Omental fat pad (tissue), 4 donors: ENCODE measurements around the gene HTT-AS. TPM values are rescaled to one million over a fixed set of nuclear protein-coding genes. Genes with fewer than 3 reads are reported as not detected.

Source experiments
- ATAC-seq: fragments of 150-250 bp; one replicate; pipeline ENCODE4 v1.9.1; 2016; ENCODE audit warnings: mild to moderate bottlenecking, moderate library complexity; ENCODE audit not compliant: low FRiP score
- DNase-seq: peaks from one replicate; pipeline ENCODE4 v3.0.0-alpha.2; 2019; ENCODE audit warnings: low spot score
- total RNA-seq, 4 donors: library from RNA; depleted of rRNA; stranded (reverse); fragments of >200 nt; gene quantifications; one replicate each; pipeline ENCODE4 v1.1.0, GENCODE V29; 2016
- TF ChIP-seq, protein P1 (sequence below), 3 donors: fragments of 450-650 bp; IDR thresholded peaks; one replicate each; pipeline ENCODE4 v1.5.1; 2016 to 2017; ENCODE audit warnings: antibody characterized with exemption in 3 of 3, mild to moderate bottlenecking in 3 of 3, moderate library complexity in 2 of 3

Gene HTT-AS
- total RNA-seq, 4 donors from 2014 or later: not detected

DNA sequence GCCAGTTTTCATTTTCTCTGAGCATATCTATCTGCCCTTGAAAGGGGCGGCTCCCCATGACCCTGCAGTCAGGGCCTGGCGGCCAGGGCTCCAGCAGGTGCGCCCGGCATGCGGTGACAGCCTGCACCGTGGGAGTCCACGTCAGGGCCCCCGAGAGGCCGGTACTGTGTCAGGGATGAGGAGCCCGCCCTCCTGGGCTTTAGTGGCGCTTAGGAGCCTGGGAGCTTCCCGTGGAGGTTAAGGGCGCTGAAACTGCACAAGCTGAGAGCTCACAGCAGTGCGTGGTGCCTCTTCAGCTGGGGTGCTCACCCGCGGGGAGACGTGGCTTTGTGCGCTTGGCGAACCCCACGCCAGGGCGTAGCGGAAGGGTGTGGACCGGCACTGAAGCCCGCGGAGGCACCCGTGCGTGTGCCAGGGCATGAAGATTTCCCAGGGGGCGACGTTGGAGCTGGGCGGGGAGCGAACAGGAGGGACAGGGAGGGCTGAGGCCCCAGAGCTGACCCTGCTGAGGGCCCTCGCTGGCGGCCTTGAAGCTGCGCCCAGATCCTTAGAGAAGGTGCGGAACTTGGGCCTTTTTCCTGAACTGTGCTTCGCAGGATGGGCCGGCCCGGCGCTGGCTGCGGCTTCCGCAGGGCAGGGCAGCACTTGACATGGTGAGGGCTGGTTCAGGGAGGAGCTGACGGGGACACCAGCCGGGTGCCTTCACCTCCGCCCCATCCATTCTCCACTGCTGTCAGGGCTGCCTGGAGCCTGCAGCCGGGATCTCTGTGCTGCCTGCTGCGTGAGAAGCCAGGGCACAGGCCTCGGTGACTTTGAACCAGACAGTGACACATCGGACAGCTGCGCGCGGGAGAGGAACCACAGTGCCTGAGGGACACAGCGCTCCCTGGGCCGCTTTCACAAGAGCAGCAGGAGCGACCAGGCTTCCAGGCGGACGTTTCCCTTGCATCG, 32.9 kb downstream of the HTT-AS start:
- TF ChIP-seq, protein P1, sequence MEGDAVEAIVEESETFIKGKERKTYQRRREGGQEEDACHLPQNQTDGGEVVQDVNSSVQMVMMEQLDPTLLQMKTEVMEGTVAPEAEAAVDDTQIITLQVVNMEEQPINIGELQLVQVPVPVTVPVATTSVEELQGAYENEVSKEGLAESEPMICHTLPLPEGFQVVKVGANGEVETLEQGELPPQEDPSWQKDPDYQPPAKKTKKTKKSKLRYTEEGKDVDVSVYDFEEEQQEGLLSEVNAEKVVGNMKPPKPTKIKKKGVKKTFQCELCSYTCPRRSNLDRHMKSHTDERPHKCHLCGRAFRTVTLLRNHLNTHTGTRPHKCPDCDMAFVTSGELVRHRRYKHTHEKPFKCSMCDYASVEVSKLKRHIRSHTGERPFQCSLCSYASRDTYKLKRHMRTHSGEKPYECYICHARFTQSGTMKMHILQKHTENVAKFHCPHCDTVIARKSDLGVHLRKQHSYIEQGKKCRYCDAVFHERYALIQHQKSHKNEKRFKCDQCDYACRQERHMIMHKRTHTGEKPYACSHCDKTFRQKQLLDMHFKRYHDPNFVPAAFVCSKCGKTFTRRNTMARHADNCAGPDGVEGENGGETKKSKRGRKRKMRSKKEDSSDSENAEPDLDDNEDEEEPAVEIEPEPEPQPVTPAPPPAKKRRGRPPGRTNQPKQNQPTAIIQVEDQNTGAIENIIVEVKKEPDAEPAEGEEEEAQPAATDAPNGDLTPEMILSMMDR (IDR thresholded peaks at IDR 0.05): no peak
- ATAC-seq: no peak
- peak; percentile 42 for DNase-seq

DNA sequence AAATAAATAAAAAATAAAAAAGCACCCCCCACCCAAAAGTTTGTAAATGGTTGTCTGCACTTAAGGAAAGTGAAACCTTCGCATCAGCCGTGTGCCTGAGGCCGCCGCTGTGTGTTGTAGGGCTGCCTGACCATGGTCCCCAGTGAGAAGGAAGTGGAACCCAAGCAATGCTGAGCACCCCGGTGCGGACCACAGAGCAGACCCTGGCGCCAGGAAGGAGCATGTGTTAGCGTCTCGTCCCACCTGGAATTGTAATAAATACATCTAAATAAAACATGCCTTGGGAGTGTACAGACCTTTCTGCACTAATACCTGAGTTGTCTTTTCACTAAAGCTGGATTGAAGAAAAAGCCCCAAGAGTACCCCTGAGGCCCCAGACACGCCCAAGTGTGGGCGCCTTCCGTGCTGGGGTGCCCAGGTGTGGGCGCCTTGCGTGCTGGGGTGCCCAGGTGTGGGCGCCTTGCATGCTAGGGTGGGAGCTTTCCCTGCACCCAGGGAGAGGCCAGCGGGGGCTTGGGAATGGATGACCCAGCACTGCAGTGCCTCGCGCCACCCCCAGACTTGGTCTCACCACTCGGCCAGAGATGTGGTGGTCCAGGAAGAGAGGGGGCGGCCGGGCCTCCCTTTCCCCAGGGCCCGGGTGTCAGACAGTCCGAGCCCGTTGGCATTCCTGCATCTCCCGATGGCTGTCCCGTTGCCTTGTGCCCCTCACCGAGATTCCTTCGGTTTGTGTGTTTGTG, 33.7 kb downstream of the HTT-AS start:
- ATAC-seq: no peak
- no peak for DNase-seq
- TF ChIP-seq, protein P1 (IDR thresholded peaks at IDR 0.05): no peak

DNA sequence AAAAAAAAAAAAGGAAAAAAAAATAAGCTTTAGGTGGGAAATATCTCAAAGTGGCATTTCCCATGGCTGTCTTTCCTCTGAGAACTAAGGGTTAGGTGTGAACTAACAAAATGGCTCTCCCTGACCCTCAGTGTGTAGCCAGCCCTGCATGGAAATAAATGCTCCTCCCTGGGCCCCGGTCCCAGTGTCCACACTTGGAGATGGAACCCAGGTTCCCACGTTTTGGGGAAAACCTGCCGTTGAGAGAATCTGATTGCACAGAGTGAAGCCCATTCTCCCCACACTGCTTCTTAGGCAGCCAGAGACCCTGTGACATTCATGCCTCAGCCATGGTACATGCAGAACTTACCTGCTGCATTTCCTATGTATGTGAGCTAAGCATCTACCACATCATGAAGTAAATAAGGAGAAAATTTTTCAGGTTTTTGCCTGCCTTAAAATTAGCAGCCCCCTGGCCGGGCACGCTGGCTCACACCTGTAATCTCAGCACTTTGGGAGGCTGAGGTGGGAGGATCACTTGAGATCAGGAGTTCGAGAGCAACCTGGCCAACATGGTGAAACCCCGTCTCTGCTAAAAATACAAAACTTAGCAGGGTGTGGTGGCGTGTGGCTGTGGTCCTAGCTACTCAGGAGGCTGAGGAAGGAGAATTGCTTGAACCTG, 34.5 kb downstream of the HTT-AS start:
- TF ChIP-seq, protein P1 (IDR thresholded peaks at IDR 0.05): no peak
- ATAC-seq: no peak

DNA sequence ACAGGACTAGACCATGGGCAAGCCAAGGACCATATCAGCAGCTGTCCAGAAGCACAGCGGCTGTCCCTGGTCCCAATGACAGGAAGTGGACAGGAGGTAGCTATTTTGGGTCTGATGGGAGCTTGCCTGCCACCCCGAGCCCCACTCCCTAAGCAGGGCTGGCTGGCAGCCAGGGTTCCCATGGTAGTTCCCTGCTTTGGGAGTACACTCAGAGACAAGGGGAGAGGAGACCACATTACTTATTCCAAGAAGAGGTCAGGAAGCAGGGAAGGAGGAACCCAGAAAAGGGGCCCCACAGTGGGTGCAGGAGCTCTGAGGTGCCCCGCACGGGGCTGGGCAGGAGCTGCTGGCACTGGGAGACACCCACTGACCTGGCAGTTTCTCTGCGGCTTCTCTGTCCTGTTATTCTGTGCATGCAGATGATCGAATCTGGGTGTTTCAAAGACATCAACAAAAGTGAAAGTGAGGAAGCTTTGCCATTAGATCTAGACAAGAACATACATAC, 36.3 kb downstream of the HTT-AS start:
- DNase-seq (no peak), ATAC-seq (peak; percentile 11)
- TF ChIP-seq, protein P1 (IDR thresholded peaks at IDR 0.05): no peak

More for the DNA sequence above, 34.5 kb downstream of the HTT-AS start:
- no peak for DNase-seq

DNA sequence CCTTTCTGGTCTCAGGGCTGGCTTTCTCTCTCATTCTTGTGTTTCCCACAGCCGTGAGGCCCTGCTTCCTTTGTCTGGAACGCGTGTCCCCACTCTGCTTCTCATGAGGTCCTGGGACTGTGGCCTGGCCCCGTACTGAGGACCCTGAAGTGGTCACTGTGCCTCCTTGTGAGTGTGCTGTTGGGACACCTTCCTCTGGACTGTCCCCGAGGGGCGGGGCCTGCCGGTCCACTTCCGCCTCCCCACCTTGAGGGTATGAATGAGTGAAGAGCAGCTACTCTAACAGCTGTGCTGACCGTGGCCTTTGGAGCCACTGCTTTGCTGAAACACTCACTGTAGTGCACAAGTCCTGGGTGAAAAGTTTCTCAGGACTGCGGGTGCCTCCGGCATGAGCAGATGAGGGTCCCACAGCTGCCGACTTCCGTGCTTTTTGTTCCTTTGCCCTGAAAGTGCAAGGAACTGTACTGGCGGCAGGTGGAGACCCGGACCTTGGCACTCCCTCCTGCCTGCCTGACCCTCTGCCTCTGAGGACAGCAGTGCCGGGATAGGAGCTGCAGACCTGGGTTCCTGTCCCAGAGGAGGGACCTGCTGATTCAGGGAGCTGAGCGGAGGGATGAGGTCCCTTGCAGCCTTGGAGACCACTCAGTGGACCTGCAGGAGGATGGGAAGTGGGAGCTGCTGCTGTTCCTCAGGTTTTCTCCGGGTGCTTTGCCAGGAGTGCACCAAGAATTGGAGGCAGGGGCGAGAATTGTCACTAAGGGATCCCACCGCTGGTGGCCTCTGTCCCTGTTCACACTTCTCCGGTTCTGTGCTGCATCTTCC, 38.0 kb downstream of the HTT-AS start:
- DNase-seq (no peak), ATAC-seq (no peak)
- TF ChIP-seq, protein P1 (IDR thresholded peaks at IDR 0.05): no peak

DNA sequence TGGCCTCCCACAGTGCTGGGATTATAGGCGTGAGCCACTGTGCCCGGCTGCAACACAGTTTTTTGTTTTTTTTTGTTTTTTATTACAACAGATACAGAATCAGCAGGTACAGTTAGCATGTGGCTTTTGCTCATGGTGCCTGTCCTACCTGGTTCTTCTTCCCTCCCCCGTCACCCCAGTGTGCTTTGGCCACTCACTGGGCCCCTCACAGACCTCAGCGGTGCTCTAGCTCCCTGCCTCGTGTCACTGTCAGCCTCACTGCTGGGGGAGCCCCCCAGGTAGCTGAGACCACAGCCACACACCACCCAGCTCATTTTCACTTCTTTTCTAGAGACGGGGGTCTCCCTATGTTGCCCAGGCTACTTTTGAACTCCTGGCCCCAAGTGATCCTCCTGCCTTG, 38.7 kb downstream of the HTT-AS start:
- DNase-seq (no peak), ATAC-seq (no peak)
- TF ChIP-seq, protein P1 (IDR thresholded peaks at IDR 0.05): no peak
